ENCODE data around the gene GPR31. TPM values are rescaled to one million over a fixed set of nuclear protein-coding genes. Genes with fewer than 3 reads are reported as not detected.

The GPR31 gene
- total RNA-seq, 1 experiment from 2014 or later = not detected

GRCh38 chr6:167122041-167122826 lies 35.5 kb downstream of the GPR31 start:
- Histone ChIP-seq H2BK15ac (ENCODE audit: low read depth, low read length) (no peak overlapping the region), H3K79me1 (ENCODE audit: insufficient read depth, low read depth, low read length, poor library complexity, severe bottlenecking) (no peaks in the 10 kb centered on the region), H2AK5ac (ENCODE audit: insufficient read length, low read length) (no peak overlapping the region), H3K23ac (ENCODE audit: insufficient read length, low read depth, low read length) (no peak overlapping the region), H4K20me1 (ENCODE audit: control insufficient read depth, insufficient read depth, insufficient read length) (no peaks in the 10 kb centered on the region), H3K9ac (ENCODE audit: extremely low read depth, insufficient read length, low read length) (no peak overlapping the region), H3K9me3 (ENCODE audit: control insufficient read depth, low read depth, low read length) (no peaks in the 10 kb centered on the region), H4K5ac (ENCODE audit: insufficient read length, low read depth, low read length) (no peak overlapping the region), H4K8ac (replicated peaks; ENCODE audit: insufficient read length, low read depth, low read length) (no peak overlapping the region), H3K14ac (ENCODE audit: insufficient read depth, low read length) (no peak overlapping the region), H3K23me2 (ENCODE audit: insufficient read length, low read depth, low read length, poor library complexity, severe bottlenecking) (no peaks in the 10 kb centered on the region), H3T11ph (ENCODE audit: low read length) (no peak overlapping the region), H3K4ac (ENCODE audit: low read depth, low read length) (no peak overlapping the region), H4K91ac (ENCODE audit: insufficient read length, low read depth, low read length) (no peak overlapping the region), H2BK12ac (ENCODE audit: insufficient read length, low read depth, low read length) (no peak overlapping the region), H2AFZ (ENCODE audit: low read length) (no peak overlapping the region), H3K79me2 (ENCODE audit: insufficient read depth, low read length) (no peaks in the 10 kb centered on the region), H2BK5ac (ENCODE audit: insufficient read length, low read length) (no peak overlapping the region), H3K27ac (ENCODE audit: insufficient read length, low read depth, low read length) (no peak overlapping the region), H3K27me3 (ENCODE audit: insufficient read depth, low read length) (no peaks in the 10 kb centered on the region), H2BK20ac (ENCODE audit: low read depth, low read length, poor library complexity, severe bottlenecking) (no peak overlapping the region), H3K56ac (ENCODE audit: insufficient read length, low read depth, low read length) (no peak overlapping the region), H3K4me1 (ENCODE audit: insufficient read depth, low read length) (no peaks in the 10 kb centered on the region), H3K4me2 (ENCODE audit: insufficient read depth, insufficient read length, low read length) (no peak overlapping the region), H3K18ac (ENCODE audit: insufficient read length, low read depth, low read length) (no peak overlapping the region), H2BK120ac (ENCODE audit: low read depth, low read length, poor library complexity, severe bottlenecking) (no peak overlapping the region)
- Mint-ChIP-seq H3K4me3 (no peak overlapping the region), H3K4me1 (peaks cover 6 to 9% of the 10 kb centered on the region in 2 experiments), H3K36me3 (ENCODE audit: insufficient read depth in 1 of 3, low read depth in 3 of 3) (peaks cover 0 to 12% (median 5%) of the 10 kb centered on the region in 3 experiments; a peak in 5 of 7 replicates), H3K9me3 (peaks cover 5 to 14% of the 10 kb centered on the region in 2 experiments; a peak in 4 of 5 replicates), H3K27ac (no peak overlapping the region; a peak in 1 of 7 replicates), H3K27me3 (ENCODE audit: low read depth) (peaks cover 11% of the 10 kb centered on the region)
- no CpG with 5 or more reads among the region's 23 CpGs for WGBS (ENCODE audit: extremely low coverage, insufficient read length, low lambda C conversion rate)
- DNase-seq = no peak
- no peak for TF ChIP-seq CTCF (conservative IDR thresholded peaks at IDR 0.05)

Data from H9 (cell line).